ENCODE results near the gene BOLA1. TPM values are rescaled to one million over a fixed set of nuclear protein-coding genes. Genes with fewer than 3 reads are reported as not detected.
"Not testable (repeated sequence)": the region's sequence is repeated elsewhere in the genome, so short reads cannot be mapped to it uniquely, and the experiment has no call there.

Gene BOLA1
- total RNA-seq: 10 to 100 TPM; 10.2 to 14.7 TPM
- 4.1 TPM for polyA plus RNA-seq (2013, experiment 1 of 2)
- 3.6 TPM for polyA plus RNA-seq (2013, experiment 2 of 2)
- long read RNA-seq, experiment 1, partial matches to known transcripts: 0 of 2 reads
- long read RNA-seq, experiment 1, other reads (novel, unspliced or antisense): 0 of 2 reads
- long read RNA-seq, experiment 2, partial matches to known transcripts: 0 of 7 reads
- long read RNA-seq, experiment 2, other reads (novel, unspliced or antisense): 2 of 7 reads
- long read RNA-seq, experiment 3, partial matches to known transcripts: 0 of 7 reads
- long read RNA-seq, experiment 3, other reads (novel, unspliced or antisense): 3 of 7 reads
- long read RNA-seq, experiment 4, transcript BOLA1-202 (2 exons, 859 nt): major isoform, 13 of 19 reads
- long read RNA-seq, experiment 4, partial matches to known transcripts: 1 of 19 reads
- long read RNA-seq, experiment 4, other reads (novel, unspliced or antisense): 5 of 19 reads

- peak; percentile 97 for DNase-seq
- no peaks in the 10 kb centered on the region for H3K4me1 ChIP-seq (ENCODE audit: control insufficient read depth, insufficient read depth, low read length)
- peak within 1 kb of the TSS; percentile 78 for H3K4me3 Mint-ChIP-seq
- H3K9me3 ChIP-seq (ENCODE audit: control insufficient read depth, low read length): peaks cover 4% of the 10 kb centered on the region
- peak within 1 kb of the TSS; percentile 94 for H3K27ac Mint-ChIP-seq
- H3K9ac ChIP-seq (ENCODE audit: extremely low read depth, low read length, poor library complexity, severe bottlenecking): peak within 1 kb of the TSS; percentile 50
- no peaks in the 10 kb centered on the region for H3K9me3 Mint-ChIP-seq
- H3K36me3 ChIP-seq (ENCODE audit: control insufficient read depth, insufficient read depth, low read length): no peaks in the 10 kb centered on the region
- no peaks in the 10 kb centered on the region for H3K27me3 ChIP-seq (ENCODE audit: control insufficient read depth, insufficient read depth, low read length, poor library complexity, severe bottlenecking)
- peaks cover 2% of the 10 kb centered on the region for H3K4me1 Mint-ChIP-seq
- TF ChIP-seq CTCF (conservative IDR thresholded peaks at IDR 0.05): no peak
- peaks cover 10% of the 10 kb centered on the region for H3K27me3 Mint-ChIP-seq (ENCODE audit: insufficient read depth)
- peaks cover 8% of the 10 kb centered on the region for H3K36me3 Mint-ChIP-seq (ENCODE audit: low read depth)
- H3K4me3 ChIP-seq (ENCODE audit: low read length): peak within 1 kb of the TSS; percentile 81
- no peak within 1 kb of the TSS for H3K27ac ChIP-seq (ENCODE audit: low read depth, low read length)
- 52 to 78% methylated on average over 44 to 65 of the region's 65 CpGs for WGBS, 2 experiments (ENCODE audit: insufficient coverage in 1 of 2, insufficient read length in 1 of 2)
These were observed at the start of gene BOLA1 for GRCh38 chr1:149899460-149900284. Gene BOLA1 (plus strand): TSS chr1:149899568. CDS start chr1:149900060, 492 bp downstream.

GRCh38 chr1:149849947-149850360, 49.4 kb upstream of the BOLA1 start:
- H3K4me3 Mint-ChIP-seq: peak overlapping the region; percentile 70
- Histone ChIP-seq H3K36me3 (ENCODE audit: control insufficient read depth, insufficient read depth, low read length) (no peaks in the 10 kb centered on the region), H3K4me3 (ENCODE audit: low read length) (peak overlapping the region; percentile 100), H3K4me1 (ENCODE audit: control insufficient read depth, insufficient read depth, low read length) (no peaks in the 10 kb centered on the region), H3K27ac (ENCODE audit: low read depth, low read length) (peak overlapping the region; percentile 80), H3K9ac (ENCODE audit: extremely low read depth, low read length, poor library complexity, severe bottlenecking) (peak overlapping the region; percentile 88), H3K9me3 (ENCODE audit: control insufficient read depth, low read length) (no peaks in the 10 kb centered on the region), H3K27me3 (ENCODE audit: control insufficient read depth, insufficient read depth, low read length, poor library complexity, severe bottlenecking) (no peaks in the 10 kb centered on the region)
- peak overlapping the region; percentile 88 for H3K27ac Mint-ChIP-seq
- H3K27me3 Mint-ChIP-seq (ENCODE audit: insufficient read depth): no peaks in the 10 kb centered on the region
- no peaks in the 10 kb centered on the region for H3K36me3 Mint-ChIP-seq (ENCODE audit: low read depth)
- DNase-seq: peak; percentile 39
- peaks cover 32% of the 10 kb centered on the region for H3K4me1 Mint-ChIP-seq
- no peak for TF ChIP-seq CTCF (conservative IDR thresholded peaks at IDR 0.05)
- WGBS, 2 experiments (ENCODE audit: insufficient coverage in 1 of 2, insufficient read length in 1 of 2): 2 to 17% methylated on average over 2 to 8 of the region's 9 CpGs
- H3K9me3 Mint-ChIP-seq: no peaks in the 10 kb centered on the region

- H3K36me3 ChIP-seq (ENCODE audit: control insufficient read depth, insufficient read depth, low read length); H3K27ac ChIP-seq (ENCODE audit: low read depth, low read length); H3K9me3 ChIP-seq (ENCODE audit: control insufficient read depth, low read length); H3K27me3 Mint-ChIP-seq (ENCODE audit: insufficient read depth); H3K27me3 ChIP-seq (ENCODE audit: control insufficient read depth, insufficient read depth, low read length, poor library complexity, severe bottlenecking); H3K36me3 Mint-ChIP-seq (ENCODE audit: low read depth); H3K4me3 Mint-ChIP-seq; H3K4me1 ChIP-seq (ENCODE audit: control insufficient read depth, insufficient read depth, low read length); DNase-seq; H3K9ac ChIP-seq (ENCODE audit: extremely low read depth, low read length, poor library complexity, severe bottlenecking); H3K27ac Mint-ChIP-seq; H3K4me3 ChIP-seq (ENCODE audit: low read length); H3K9me3 Mint-ChIP-seq: not testable (repeated sequence)
- no CpG with 5 or more reads among the region's 62 CpGs for WGBS, 2 experiments (ENCODE audit: insufficient coverage in 1 of 2, insufficient read length in 1 of 2)
- peaks cover 23% of the 10 kb centered on the region for H3K4me1 Mint-ChIP-seq
These were observed 48.5 kb upstream of the BOLA1 start for GRCh38 chr1:149850732-149851345.

- no CpG with 5 or more reads among the region's 53 CpGs for WGBS, 2 experiments (ENCODE audit: insufficient coverage in 1 of 2, insufficient read length in 1 of 2)
- not testable (repeated sequence) for H3K27me3 ChIP-seq (ENCODE audit: control insufficient read depth, insufficient read depth, low read length, poor library complexity, severe bottlenecking); H3K36me3 Mint-ChIP-seq (ENCODE audit: low read depth); H3K27me3 Mint-ChIP-seq (ENCODE audit: insufficient read depth); H3K9me3 ChIP-seq (ENCODE audit: control insufficient read depth, low read length); H3K4me1 ChIP-seq (ENCODE audit: control insufficient read depth, insufficient read depth, low read length); H3K9ac ChIP-seq (ENCODE audit: extremely low read depth, low read length, poor library complexity, severe bottlenecking); H3K9me3 Mint-ChIP-seq; H3K27ac Mint-ChIP-seq; DNase-seq; H3K4me3 Mint-ChIP-seq; H3K4me3 ChIP-seq (ENCODE audit: low read length); H3K36me3 ChIP-seq (ENCODE audit: control insufficient read depth, insufficient read depth, low read length); H3K27ac ChIP-seq (ENCODE audit: low read depth, low read length)
- H3K4me1 Mint-ChIP-seq: peaks cover 20% of the 10 kb centered on the region
These were observed 47.7 kb upstream of the BOLA1 start for GRCh38 chr1:149851585-149852213.

GRCh38 chr1:149852263-149852662, 47.1 kb upstream of the BOLA1 start:
- not testable (repeated sequence) for H3K36me3 Mint-ChIP-seq (ENCODE audit: low read depth); H3K36me3 ChIP-seq (ENCODE audit: control insufficient read depth, insufficient read depth, low read length); H3K4me3 ChIP-seq (ENCODE audit: low read length); H3K9me3 ChIP-seq (ENCODE audit: control insufficient read depth, low read length); H3K27ac ChIP-seq (ENCODE audit: low read depth, low read length); H3K4me3 Mint-ChIP-seq; H3K27ac Mint-ChIP-seq; H3K9me3 Mint-ChIP-seq; DNase-seq; H3K27me3 Mint-ChIP-seq (ENCODE audit: insufficient read depth); H3K27me3 ChIP-seq (ENCODE audit: control insufficient read depth, insufficient read depth, low read length, poor library complexity, severe bottlenecking); H3K9ac ChIP-seq (ENCODE audit: extremely low read depth, low read length, poor library complexity, severe bottlenecking); H3K4me1 ChIP-seq (ENCODE audit: control insufficient read depth, insufficient read depth, low read length)
- no CpG with 5 or more reads among the region's 26 CpGs for WGBS, 2 experiments (ENCODE audit: insufficient coverage in 1 of 2, insufficient read length in 1 of 2)
- peaks cover 20% of the 10 kb centered on the region for H3K4me1 Mint-ChIP-seq

Measured in endodermal cell (in vitro differentiated cells).